Rectal smooth muscle tissue (tissue), 1 donor: ENCODE results near the gene COL18A1.

Source experiments
- H3K27ac ChIP-seq: one replicate; pipeline ENCODE4 v1.7.0; 2013; ENCODE audit warnings: low read depth, low read length, inconsistent platforms
- H3K27me3 ChIP-seq: one replicate; pipeline ENCODE4 v1.7.0; 2013; ENCODE audit warnings: low read length; ENCODE audit not compliant: control insufficient read depth, insufficient read depth
- H3K36me3 ChIP-seq: one replicate; pipeline ENCODE4 v1.7.0; 2013; ENCODE audit warnings: low read length; ENCODE audit not compliant: control insufficient read depth, insufficient read depth
- H3K4me1 ChIP-seq: one replicate; pipeline ENCODE4 v1.7.0; 2013; ENCODE audit warnings: low read length; ENCODE audit not compliant: control insufficient read depth, insufficient read depth
- H3K4me3 ChIP-seq: one replicate; pipeline ENCODE4 v1.7.0; 2013; ENCODE audit warnings: low read length
- H3K9ac ChIP-seq: one replicate; pipeline ENCODE4 v1.7.0; 2013; ENCODE audit warnings: low read length

Gene COL18A1

GRCh38 chr21:45371655-45372054, 33.3 kb upstream of the COL18A1 start:
- no peaks in the 10 kb centered on the region for H3K27me3 ChIP-seq
- no peak overlapping the region for H3K27ac ChIP-seq
- H3K36me3 ChIP-seq: no peaks in the 10 kb centered on the region
- H3K4me1 ChIP-seq: no peaks in the 10 kb centered on the region
- no peak overlapping the region for H3K9ac ChIP-seq
- H3K4me3 ChIP-seq: no peak overlapping the region

GRCh38 chr21:45372732-45373355, 32.1 kb upstream of the COL18A1 start:
- H3K4me3 ChIP-seq: no peak overlapping the region
- no peak overlapping the region for H3K9ac ChIP-seq
- no peaks in the 10 kb centered on the region for H3K36me3 ChIP-seq
- no peaks in the 10 kb centered on the region for H3K27me3 ChIP-seq
- H3K4me1 ChIP-seq: no peaks in the 10 kb centered on the region
- no peak overlapping the region for H3K27ac ChIP-seq

GRCh38 chr21:45373991-45374816, 30.8 kb upstream of the COL18A1 start:
- Histone ChIP-seq H3K4me3 (no peak overlapping the region), H3K27me3 (no peaks in the 10 kb centered on the region), H3K27ac (no peak overlapping the region), H3K9ac (no peak overlapping the region), H3K36me3 (no peaks in the 10 kb centered on the region), H3K4me1 (no peaks in the 10 kb centered on the region)

DNA sequence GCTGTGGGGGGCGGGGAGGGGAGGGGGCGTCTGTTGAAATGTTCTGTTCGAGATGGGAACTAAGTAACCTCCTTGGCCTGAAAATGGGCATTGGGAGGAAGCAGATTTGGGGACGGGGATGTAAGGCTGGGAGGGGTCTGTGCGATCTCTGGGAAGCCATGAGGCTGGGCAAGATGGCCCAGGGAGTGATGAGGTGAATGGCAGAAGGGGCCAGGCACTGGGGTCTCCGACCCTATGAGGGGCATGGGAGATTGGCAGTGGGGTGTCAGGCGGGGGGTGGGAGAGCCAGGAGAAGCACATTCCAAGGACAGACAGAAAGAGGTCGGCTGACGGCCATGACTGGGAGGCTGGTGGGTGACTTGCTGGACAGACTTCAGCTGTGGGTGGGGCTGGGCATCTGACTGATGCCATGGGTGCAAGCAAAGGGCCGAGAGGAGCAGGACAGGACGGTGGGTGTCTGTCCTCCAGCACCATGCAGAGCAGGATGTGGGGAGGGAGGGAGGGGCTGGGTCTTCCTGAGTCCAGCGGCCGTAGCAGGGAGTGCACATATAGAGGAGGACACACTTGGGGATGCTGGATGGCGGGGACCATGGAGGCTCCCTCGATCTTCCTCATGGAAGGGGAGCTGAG, 30.0 kb upstream of the COL18A1 start:
- no peaks in the 10 kb centered on the region for H3K27me3 ChIP-seq
- no peak overlapping the region for H3K4me3 ChIP-seq
- no peak overlapping the region for H3K9ac ChIP-seq
- no peaks in the 10 kb centered on the region for H3K4me1 ChIP-seq
- H3K36me3 ChIP-seq: no peaks in the 10 kb centered on the region
- H3K27ac ChIP-seq: no peak overlapping the region

- H3K27me3 ChIP-seq: no peaks in the 10 kb centered on the region
- no peak overlapping the region for H3K4me3 ChIP-seq
- H3K4me1 ChIP-seq: no peaks in the 10 kb centered on the region
- H3K36me3 ChIP-seq: no peaks in the 10 kb centered on the region
- no peak overlapping the region for H3K9ac ChIP-seq
- no peak overlapping the region for H3K27ac ChIP-seq
Observed at GRCh38 chr21:45376459-45377324, 28.3 kb upstream of the COL18A1 start.

DNA sequence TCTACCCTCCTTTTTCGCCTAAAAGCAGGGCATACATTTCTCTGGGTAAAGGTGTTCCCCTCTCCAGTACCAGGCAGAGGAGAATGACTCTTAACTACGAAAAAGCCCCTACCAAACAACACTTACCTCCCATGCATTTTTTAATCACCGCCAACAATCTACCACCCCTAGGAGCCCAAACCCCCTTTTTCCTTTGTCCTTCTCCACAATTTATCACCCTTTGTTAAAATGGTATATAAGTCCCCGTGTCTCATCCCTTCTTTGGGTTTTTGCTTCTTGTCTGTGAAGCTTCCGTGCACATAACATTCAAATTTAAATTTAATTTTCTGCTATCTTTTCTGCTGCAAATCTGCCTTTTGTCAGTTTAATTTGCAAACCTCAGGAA, 27.6 kb upstream of the COL18A1 start:
- Histone ChIP-seq H3K36me3 (no peaks in the 10 kb centered on the region), H3K27me3 (no peaks in the 10 kb centered on the region), H3K27ac (no peak overlapping the region), H3K4me1 (no peaks in the 10 kb centered on the region), H3K9ac (no peak overlapping the region), H3K4me3 (no peak overlapping the region)

GRCh38 chr21:45377866-45378257, 27.1 kb upstream of the COL18A1 start:
- Histone ChIP-seq H3K4me1 (no peaks in the 10 kb centered on the region), H3K9ac (no peak overlapping the region), H3K27me3 (no peaks in the 10 kb centered on the region), H3K27ac (no peak overlapping the region), H3K36me3 (no peaks in the 10 kb centered on the region), H3K4me3 (no peak overlapping the region)

- Histone ChIP-seq H3K27me3 (no peaks in the 10 kb centered on the region), H3K4me1 (no peaks in the 10 kb centered on the region), H3K36me3 (no peaks in the 10 kb centered on the region), H3K27ac (no peak overlapping the region), H3K9ac (no peak overlapping the region), H3K4me3 (no peak overlapping the region)
Observed at GRCh38 chr21:45378258-45378966, 26.6 kb upstream of the COL18A1 start.

GRCh38 chr21:45379171-45379900, 25.6 kb upstream of the COL18A1 start:
- no peak overlapping the region for H3K9ac ChIP-seq
- H3K4me1 ChIP-seq: no peaks in the 10 kb centered on the region
- H3K36me3 ChIP-seq: no peaks in the 10 kb centered on the region
- H3K27ac ChIP-seq: no peak overlapping the region
- H3K27me3 ChIP-seq: no peaks in the 10 kb centered on the region
- no peak overlapping the region for H3K4me3 ChIP-seq

GRCh38 chr21:45379901-45380330, 25.0 kb upstream of the COL18A1 start:
- no peak overlapping the region for H3K27ac ChIP-seq
- no peaks in the 10 kb centered on the region for H3K4me1 ChIP-seq
- no peak overlapping the region for H3K9ac ChIP-seq
- no peak overlapping the region for H3K4me3 ChIP-seq
- no peaks in the 10 kb centered on the region for H3K27me3 ChIP-seq
- no peaks in the 10 kb centered on the region for H3K36me3 ChIP-seq

DNA sequence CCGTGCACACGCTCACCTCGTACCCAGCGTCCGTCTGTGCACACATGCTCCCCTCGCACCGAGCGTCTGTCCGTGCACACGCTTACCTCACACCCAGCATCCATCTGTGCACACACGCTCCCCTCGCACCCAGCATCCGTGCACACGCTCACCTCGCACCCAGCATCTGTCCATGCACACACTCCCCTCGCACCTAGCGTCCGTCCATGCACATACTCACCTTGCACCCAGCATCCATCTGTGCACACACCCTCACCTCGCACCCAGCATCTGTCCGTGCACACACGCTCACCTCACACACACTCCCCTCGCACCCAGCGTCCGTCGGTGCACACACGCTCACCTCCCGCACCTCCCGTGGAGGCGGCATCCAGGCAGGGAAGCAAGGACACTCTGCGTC, 24.4 kb upstream of the COL18A1 start:
- H3K27me3 ChIP-seq: no peaks in the 10 kb centered on the region
- H3K9ac ChIP-seq: no peak overlapping the region

More for the DNA sequence above, 24.4 kb upstream of the COL18A1 start:
- Histone ChIP-seq H3K36me3 (no peaks in the 10 kb centered on the region), H3K27ac (no peak overlapping the region), H3K4me3 (no peak overlapping the region), H3K4me1 (no peaks in the 10 kb centered on the region)
